ENCODE data around the gene TPRG1.

- TF ChIP-seq CTCF (IDR thresholded peaks at IDR 0.05) (no peak), POLR2A (IDR thresholded peaks at IDR 0.05) (no peak)
Observed at GRCh38 chr3:189338366-189338765, 166.6 kb downstream of the TPRG1 start.
